Measurements from ENCODE around the gene SH2D5.

SH2D5 gene

GRCh38 chr1:20732588-20733359 is at the start of gene SH2D5:
Gene SH2D5, minus strand, starts transcription at chr1:20732703. Its CDS starts 4,659 bp downstream, at chr1:20728044.
- DNase-seq, result no peak

GRCh38 chr1:20775700-20776099 is 43.2 kb upstream of the SH2D5 start:
- no peak for DNase-seq

- no peak for DNase-seq
These were observed 39.3 kb upstream of the SH2D5 start for GRCh38 chr1:20771780-20772179.

GRCh38 chr1:20770314-20771087 is 38.0 kb upstream of the SH2D5 start:
- no peak for DNase-seq

- DNase-seq, result no peak
These were observed 34.8 kb upstream of the SH2D5 start for GRCh38 chr1:20767271-20767670.

- DNase-seq, result no peak
These were observed 30.9 kb upstream of the SH2D5 start for GRCh38 chr1:20763417-20763816.

GRCh38 chr1:20760322-20760721 is 27.8 kb upstream of the SH2D5 start:
- DNase-seq, result no peak

- peak; percentile 14 for DNase-seq
These were observed 21.1 kb upstream of the SH2D5 start for GRCh38 chr1:20753589-20753988.

GRCh38 chr1:20751462-20751990 is 19.0 kb upstream of the SH2D5 start:
- DNase-seq, result no peak

GRCh38 chr1:20742671-20743070 is 10.2 kb upstream of the SH2D5 start:
- DNase-seq, result no peak

- DNase-seq, result no peak
These were observed 8.3 kb upstream of the SH2D5 start for GRCh38 chr1:20740781-20741180.

- no peak for DNase-seq
These were observed 6.7 kb upstream of the SH2D5 start for GRCh38 chr1:20739225-20739624.

- no peak for DNase-seq
These were observed 3.1 kb upstream of the SH2D5 start for GRCh38 chr1:20735581-20736111.

GRCh38 chr1:20733360-20733975 is 965 bp upstream of the SH2D5 start:
- DNase-seq, result no peak

GRCh38 chr1:20732071-20732587 is 374 bp downstream of the SH2D5 start:
- DNase-seq, result no peak

GRCh38 chr1:20731057-20731991 is 1.2 kb downstream of the SH2D5 start:
- no peak for DNase-seq

- no peak for DNase-seq
These were observed 1.8 kb downstream of the SH2D5 start for GRCh38 chr1:20730690-20731056.

- no peak for DNase-seq
These were observed 2.4 kb downstream of the SH2D5 start for GRCh38 chr1:20729990-20730689.

GRCh38 chr1:20729155-20729931 is 3.2 kb downstream of the SH2D5 start:
- DNase-seq, result no peak

GRCh38 chr1:20728371-20729154 is 3.9 kb downstream of the SH2D5 start:
- DNase-seq, result no peak
